Measurements from ENCODE around the gene VPS26A.
"Not testable (repeated sequence)": the region's sequence is repeated elsewhere in the genome, so short reads cannot be mapped to it uniquely, and the experiment has no call there.

The VPS26A gene

DNA sequence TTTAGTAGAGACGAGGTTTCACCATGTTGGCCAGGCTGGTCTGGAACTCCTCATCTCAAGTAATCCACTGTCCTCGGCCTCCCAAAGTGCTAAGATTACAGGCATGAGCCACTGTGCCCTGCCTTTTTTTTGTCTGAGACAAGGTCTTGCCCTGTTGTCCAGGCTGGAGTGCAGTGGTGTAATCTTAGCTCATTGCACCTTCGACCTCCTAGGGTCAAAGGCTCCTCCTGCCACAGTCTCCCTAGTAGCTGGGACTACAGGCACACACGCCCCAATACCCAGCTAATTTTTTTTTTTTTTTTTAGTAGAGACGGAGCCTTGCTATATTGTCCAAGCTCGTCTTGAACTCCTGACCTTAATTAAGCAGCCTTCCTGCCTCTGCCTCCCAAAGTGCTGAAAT is 29.2 kb downstream of the VPS26A start:
- no peak for DNase-seq (ENCODE audit: low spot score)
- TF ChIP-seq, protein P1, sequence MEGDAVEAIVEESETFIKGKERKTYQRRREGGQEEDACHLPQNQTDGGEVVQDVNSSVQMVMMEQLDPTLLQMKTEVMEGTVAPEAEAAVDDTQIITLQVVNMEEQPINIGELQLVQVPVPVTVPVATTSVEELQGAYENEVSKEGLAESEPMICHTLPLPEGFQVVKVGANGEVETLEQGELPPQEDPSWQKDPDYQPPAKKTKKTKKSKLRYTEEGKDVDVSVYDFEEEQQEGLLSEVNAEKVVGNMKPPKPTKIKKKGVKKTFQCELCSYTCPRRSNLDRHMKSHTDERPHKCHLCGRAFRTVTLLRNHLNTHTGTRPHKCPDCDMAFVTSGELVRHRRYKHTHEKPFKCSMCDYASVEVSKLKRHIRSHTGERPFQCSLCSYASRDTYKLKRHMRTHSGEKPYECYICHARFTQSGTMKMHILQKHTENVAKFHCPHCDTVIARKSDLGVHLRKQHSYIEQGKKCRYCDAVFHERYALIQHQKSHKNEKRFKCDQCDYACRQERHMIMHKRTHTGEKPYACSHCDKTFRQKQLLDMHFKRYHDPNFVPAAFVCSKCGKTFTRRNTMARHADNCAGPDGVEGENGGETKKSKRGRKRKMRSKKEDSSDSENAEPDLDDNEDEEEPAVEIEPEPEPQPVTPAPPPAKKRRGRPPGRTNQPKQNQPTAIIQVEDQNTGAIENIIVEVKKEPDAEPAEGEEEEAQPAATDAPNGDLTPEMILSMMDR (IDR thresholded peaks at IDR 0.05; ENCODE audit: borderline replicate concordance, control extremely low read depth, extremely low read depth, insufficient read depth, missing control alignments): no peak
- in situ Hi-C loops (cut with MboI; ENCODE audit: low sequenced_read_pairs, unreplicated experiment): no loop called here

DNA sequence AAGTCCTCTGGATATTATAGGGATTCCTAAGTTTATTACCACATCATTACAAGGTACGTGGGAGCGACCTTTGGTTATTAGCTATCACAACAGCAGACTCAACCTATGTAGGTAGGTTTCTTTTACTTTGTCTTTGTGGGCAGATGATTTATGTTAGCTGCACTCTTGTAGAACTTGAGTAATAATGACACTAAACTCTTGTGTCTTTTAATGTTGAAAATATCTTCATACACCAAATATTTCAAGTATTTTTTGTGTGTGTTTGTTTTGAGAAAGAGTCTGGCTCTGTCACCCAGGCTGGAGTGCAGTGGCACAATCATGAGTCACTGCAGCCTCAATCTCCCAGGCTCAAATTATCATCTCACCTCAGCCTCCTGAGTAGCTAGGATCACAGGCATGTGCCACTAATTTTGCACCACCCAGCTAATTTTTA is 36.8 kb downstream of the VPS26A start:
- TF ChIP-seq, protein P1 (IDR thresholded peaks at IDR 0.05; ENCODE audit: borderline replicate concordance, control extremely low read depth, extremely low read depth, insufficient read depth, missing control alignments): no peak
- DNase-seq (ENCODE audit: low spot score): no peak
- in situ Hi-C loops (cut with MboI; ENCODE audit: low sequenced_read_pairs, unreplicated experiment): no loop called here

DNA sequence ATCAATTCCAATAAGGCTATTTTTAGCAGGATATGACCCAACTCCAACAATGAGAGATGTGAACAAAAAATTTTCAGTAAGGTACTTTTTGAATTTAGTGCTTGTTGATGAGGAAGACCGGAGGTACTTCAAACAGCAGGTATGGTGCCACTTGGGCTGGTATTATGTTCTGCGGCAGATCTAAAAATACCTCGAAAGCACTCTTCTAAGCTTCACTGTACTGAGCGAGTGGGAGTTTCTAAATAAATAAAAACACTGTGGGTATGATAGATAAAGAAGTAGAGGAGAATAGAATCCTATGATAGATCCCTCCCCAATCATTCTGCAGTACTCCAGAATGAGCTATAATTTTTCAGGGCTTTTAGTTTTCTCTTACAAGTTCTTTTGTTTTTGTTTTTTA is 44.5 kb downstream of the VPS26A start:
- in situ Hi-C loops (cut with MboI; ENCODE audit: low sequenced_read_pairs, unreplicated experiment): no loop called here
- TF ChIP-seq, protein P1 (IDR thresholded peaks at IDR 0.05; ENCODE audit: borderline replicate concordance, control extremely low read depth, extremely low read depth, insufficient read depth, missing control alignments): no peak
- no peak for DNase-seq (ENCODE audit: low spot score)

DNA sequence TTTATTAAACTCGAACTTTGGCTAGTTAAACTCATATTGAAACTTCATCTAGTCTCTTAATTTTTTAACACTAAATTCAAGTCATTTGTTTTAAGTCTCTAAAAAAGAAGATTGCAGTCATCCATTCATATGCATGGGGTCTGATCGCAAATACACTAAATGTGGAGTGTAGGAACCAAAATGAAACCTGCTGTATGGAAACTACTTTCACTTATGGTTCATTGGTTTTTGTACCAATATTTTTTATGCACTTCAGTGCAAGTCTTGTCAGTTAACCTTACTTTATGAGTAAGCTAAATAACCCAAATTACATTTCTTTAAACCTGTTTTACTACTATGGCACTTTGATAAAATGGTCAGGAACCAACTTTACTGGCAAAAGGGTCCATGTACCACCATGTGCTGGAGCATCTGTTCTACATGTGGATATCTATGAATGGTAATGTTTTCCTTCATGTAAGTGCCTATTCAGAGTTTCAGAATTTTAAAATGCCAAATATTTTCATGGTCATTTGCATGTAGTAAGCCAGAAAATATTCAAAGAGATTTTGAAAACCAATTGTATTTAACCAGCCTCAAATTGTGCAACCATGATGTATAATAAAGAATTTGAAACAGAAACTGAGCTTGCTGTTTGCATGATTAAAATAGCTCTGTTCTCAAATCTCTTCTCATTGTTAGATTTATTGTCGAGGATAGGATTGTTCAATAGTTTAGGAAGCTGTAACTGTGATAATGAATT is 48.4 kb downstream of the VPS26A start:
- in situ Hi-C loops (cut with MboI; ENCODE audit: low sequenced_read_pairs, unreplicated experiment): no loop called here
- TF ChIP-seq, protein P1 (IDR thresholded peaks at IDR 0.05; ENCODE audit: borderline replicate concordance, control extremely low read depth, extremely low read depth, insufficient read depth, missing control alignments): no peak
- DNase-seq (ENCODE audit: low spot score): peak; percentile 44

DNA sequence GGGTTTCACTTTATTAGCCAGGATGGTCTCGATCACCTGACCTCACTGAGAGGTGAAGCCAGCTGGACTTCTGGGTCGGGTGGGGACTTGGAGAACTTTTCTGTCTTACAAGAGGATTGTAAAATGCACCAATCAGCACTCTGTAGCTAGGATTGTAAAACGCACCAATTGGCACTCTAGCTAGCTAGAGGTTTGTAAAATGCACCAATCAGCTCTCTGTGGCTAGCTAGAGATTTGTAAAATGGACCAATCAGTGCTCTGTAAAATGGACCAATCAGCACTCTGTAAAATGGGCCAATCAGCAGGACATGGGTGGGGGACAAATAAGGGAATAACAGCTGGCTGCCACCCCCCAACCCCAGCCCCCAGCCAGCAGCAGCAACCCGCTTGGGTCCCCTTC is 51.3 kb downstream of the VPS26A start:
- DNase-seq (ENCODE audit: low spot score); in situ Hi-C loops (cut with MboI; ENCODE audit: low sequenced_read_pairs, unreplicated experiment): not testable (repeated sequence)

DNA sequence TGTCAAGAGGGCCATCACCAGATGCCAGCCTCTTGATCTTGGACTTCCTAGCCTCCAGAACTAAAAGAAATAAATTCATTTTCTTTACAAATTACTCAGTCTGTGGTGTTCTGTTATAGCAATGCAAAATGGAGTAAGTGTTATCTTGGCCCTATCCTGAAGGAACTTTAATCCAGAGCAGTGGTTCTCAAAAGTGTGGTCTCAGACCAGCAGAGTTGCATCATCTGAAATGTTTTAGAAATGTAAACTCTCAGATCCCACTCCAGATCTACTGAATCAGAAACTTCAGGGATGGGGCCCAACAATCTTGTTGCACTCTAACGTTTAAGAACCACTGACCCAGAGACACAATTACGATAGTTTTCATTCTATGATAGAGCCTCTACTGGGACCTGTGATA is 52.8 kb downstream of the VPS26A start:
- TF ChIP-seq, protein P1 (IDR thresholded peaks at IDR 0.05; ENCODE audit: borderline replicate concordance, control extremely low read depth, extremely low read depth, insufficient read depth, missing control alignments): no peak
- in situ Hi-C loops (cut with MboI; ENCODE audit: low sequenced_read_pairs, unreplicated experiment): no loop called here
- DNase-seq (ENCODE audit: low spot score): no peak

DNA sequence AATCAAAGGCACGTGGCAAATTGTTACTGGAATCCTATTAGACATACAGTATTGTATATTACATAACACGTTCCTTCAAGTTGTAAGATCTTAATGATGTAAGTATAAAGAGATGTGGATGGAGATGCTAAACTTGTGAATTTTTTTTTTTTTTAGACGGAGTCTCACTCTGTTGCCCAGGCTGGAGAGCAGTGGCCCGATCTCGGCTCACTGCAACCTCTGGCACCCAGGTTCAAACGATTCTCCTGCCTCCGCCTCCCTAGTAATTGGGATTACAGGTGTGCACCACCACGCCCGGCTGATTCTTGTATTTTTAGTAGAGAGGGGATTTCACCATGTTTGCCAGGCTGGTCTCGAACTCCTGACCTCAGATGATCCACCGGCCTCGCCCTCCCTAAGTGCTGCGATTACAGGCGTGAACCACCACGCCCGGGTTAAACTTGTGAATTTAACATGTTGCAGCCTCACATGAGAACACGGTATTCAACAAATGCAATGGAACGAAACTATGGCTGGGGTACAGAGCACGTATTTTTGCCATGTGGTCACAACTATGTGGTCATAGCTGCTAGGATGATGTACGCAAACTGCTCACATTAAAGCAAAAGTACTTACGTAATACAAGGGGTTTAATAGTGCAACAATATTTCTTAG is 55.2 kb downstream of the VPS26A start:
- DNase-seq (ENCODE audit: low spot score): no peak
- TF ChIP-seq, protein P1 (IDR thresholded peaks at IDR 0.05; ENCODE audit: borderline replicate concordance, control extremely low read depth, extremely low read depth, insufficient read depth, missing control alignments): no peak
- in situ Hi-C loops (cut with MboI; ENCODE audit: low sequenced_read_pairs, unreplicated experiment): no loop called here

All from GM13976 (cell line).